ENCODE measurements around the gene FAT1.

FAT1 gene

DNA sequence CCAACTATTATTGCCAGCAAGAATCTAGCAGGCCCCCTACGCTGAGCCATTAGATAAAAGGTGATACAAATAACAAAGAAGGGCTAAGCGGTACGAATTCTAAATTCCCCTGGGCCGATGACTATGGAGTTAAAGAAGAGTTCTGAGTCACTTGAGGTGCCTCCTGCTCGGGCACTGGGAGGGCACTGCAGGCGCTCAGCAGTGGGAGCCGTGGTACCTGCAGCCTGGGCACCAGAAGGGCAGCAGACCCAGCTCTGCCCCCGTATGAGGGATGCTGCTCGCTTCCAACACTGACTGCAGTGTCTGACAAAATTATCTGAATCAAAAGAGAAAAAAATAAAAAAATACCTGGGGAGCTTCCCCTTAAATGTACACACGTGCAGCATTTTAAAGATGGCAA, 124.2 kb downstream of the FAT1 start:
- no peak for DNase-seq

- DNase-seq: no peak
Observed at GRCh38 chr4:186598686-186599085, 125.0 kb downstream of the FAT1 start.

DNA sequence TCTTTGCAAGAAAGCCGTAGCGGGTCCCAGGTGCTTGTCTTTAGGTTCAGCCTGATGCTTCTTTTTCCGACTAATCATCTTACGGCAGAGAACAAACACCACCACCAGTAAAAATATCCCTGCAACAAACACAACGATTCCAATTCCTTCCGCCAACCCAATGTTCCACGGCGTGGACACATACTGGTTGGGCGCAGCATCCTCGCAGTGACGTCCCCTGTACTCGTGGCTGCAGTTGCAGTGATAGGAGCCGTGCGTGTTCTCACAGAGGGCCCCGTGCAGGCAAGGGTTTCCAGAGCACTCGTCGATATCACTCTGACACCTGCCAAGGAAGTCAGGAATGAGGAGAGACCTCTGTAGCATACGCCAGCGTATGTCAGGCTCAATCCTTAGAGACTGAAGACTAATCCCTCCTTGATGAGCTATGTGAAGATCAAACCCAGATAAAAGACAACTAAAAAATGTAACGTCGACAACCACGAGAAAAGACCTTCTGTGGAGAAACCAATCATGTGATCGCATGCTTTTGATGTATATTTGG, 126.7 kb downstream of the FAT1 start:
- DNase-seq: no peak

GRCh38 chr4:186596346-186596745, 127.3 kb downstream of the FAT1 start:
- no peak for DNase-seq

DNA sequence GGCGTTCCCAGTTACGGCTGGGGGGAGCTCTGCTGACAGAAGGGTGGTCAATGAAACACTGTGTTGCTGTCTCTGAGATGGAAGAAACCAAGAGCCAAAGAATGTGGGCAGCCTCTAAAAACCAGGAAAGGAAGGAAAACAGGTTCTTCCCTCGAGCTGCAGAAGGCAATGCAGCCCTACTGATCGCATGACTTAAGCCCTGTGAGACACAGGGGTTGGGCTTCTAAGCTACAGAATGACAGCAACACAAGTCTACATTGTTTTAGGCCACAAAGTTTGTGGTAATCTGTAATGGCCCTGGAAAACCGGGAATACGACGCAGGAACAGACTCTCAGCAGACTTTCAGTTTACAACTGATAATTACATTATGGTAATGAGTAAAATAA, 130.1 kb downstream of the FAT1 start:
- DNase-seq: no peak

DNA sequence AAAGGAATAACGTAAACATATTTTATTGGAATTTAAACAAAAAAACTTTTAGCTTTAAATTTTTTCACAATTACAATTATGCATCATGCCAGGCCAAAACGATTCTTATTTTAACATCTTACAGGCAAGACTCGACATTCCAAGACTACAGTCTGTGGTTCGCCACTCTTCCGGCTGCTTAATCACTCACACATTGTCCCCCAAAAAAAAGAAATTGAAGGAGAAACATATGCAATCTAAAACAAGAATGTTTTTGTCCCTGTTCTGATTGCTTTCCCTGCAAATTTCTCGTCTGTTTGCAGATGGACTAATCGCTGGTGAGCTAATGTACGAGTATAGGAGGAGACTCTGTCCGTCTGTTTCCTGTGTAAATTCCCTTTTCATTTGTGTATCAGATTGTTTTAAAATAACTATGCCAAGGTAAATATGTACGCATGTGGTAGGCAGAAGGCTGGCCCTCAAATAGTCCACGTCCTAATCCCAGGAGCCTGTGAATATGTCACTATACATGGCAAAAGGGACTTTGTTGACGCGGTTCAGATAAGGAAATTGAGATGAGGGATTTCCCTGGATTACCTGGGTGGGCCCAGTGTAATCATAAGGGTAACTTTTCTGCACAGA, 130.6 kb downstream of the FAT1 start:
- no peak for DNase-seq

DNA sequence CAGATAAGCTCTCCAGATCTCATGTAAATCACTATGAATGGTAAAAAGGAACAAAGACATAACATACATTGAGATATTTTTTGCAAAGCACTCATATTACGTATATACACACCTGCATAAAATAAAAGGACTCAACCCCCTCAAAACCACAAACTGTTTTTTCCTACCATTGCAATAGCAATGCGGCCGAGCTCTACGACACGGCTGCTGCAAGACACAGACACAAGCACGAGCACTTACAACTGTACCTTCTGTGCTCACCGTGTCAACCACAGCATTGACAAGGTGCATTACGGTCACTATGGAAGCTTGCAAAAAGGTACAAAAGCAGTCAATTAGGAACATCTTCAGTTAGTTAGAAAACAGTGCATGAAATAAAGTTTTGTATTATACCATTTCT, 131.2 kb downstream of the FAT1 start:
- no peak for DNase-seq

DNA sequence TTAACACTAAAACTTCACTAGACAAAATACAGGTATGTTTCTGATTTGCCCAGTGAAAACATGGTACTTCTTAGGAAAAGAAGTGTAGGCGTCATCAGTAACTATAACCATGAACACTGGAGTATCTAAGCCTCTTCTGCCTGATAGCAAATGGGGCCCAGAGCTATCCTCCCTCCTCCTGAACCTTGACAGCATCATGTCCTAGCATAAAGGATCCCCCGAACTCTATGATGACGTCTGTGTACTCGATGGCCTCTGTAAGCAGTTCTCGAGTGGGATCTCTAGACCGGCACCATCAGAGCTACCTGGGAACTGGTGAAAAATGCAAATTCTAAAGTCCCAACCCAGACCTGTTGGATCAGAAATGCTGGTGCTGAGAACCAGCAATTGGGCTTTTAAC, 132.0 kb downstream of the FAT1 start:
- DNase-seq: no peak

DNA sequence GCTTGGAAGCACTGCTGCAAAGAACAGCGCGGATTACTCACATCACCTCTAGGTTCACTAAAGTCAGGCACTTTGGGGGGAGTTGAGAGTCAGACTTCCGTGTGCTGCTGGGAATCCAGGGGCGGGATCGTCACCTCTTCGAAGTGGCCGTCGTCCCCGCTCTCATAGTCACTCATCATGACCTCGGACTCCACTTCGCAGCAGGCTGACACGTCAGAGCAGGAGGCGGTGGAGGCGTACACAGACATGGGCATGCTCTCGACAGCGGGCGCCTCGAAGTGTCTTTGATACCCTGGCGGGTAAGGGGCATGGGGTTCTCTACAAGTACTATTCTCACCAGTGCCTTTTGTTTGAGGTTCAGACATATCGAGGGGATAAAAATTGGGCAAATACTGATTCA, 135.2 kb downstream of the FAT1 start:
- no peak for DNase-seq

- peak; percentile 19 for DNase-seq
Observed at GRCh38 chr4:186587416-186588018, 136.1 kb downstream of the FAT1 start.

DNA sequence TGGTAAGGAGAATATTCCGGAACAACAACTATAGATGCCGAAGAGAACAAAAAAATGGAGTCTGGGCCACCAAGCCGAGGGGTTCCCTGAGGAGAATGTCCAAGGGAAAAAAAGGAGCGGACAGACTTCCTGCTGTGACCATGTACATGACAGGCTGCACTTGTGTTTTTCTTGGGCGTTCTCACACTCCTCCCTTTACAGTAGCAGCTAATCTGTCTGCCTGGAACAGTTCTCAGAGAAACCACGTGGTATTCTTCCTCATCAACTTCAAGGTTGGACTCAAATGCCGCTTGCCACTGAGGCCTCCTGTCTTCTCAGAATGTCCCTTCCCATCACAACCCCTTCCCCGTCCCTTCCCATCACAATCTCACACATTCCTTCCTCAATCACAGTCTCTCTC, 137.5 kb downstream of the FAT1 start:
- no peak for DNase-seq

- DNase-seq: no peak
Observed at GRCh38 chr4:186584912-186585311, 138.7 kb downstream of the FAT1 start.

DNA sequence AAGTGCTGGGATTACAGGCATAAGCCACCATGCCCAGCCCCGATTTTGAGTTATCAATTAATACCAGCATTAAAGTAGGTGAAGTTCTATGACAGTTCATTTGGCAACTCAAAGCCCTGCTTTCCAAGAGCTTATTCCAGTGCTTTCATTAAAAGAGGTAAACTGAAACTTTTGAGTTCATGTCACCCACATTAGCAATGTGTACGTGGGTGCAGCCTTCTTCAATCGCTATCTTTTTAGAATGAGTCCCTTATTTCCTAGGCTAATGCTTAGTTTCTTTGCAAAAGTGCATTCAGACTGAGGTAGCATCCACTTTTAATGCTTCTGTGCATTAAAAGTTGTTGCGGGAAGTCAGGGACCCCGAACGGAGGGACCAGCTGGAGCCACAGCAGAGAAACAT, 142.2 kb downstream of the FAT1 start:
- DNase-seq: no peak

- no peak for DNase-seq
Observed at GRCh38 chr4:186580669-186581068, 143.0 kb downstream of the FAT1 start.

- DNase-seq: no peak
Observed at GRCh38 chr4:186570193-186570996, 153.3 kb downstream of the FAT1 start.

GRCh38 chr4:186569533-186570192, 154.0 kb downstream of the FAT1 start:
- DNase-seq: no peak

GRCh38 chr4:186566068-186566467, 157.6 kb downstream of the FAT1 start:
- DNase-seq: no peak

GRCh38 chr4:186563761-186564160, 159.9 kb downstream of the FAT1 start:
- no peak for DNase-seq

DNA sequence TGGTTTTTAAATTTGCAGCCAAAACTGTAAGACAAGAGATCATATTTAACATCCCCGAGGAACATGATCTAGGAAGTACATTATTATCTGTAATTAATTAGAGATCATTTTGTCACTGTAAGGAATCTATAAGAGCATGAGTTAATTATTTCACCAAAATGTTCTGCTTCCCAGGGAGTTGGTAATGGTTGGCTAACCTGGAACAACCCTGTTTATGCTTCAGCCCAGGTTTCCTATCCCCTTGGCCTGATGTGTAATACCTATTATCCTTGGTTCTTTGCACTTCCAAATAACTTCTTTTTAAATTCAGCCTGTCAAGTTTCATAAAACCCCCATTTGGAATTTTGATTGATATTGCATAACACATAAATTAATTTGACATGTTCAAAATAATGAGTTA, 161.9 kb downstream of the FAT1 start:
- no peak for DNase-seq

GRCh38 chr4:186560647-186561046, 163.0 kb downstream of the FAT1 start:
- no peak for DNase-seq

DNA sequence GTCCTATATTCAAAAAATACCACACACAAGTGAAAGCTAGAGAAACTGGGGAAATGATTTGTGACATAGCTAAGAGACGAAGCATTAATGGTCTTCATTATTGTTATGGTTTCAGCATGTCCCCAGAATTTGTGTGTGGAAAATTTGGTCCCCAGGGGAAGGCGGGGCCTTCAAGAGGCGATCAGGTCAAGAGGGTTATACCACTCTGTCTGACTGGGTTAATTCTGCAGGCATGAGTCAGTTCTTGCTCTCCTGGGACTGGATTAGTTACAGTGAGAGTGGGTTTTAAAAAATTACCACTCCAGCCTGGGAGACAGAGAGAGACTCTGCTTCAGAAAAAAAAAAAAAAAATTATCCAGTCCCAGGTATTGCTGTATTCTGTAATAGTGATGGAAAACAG, 166.2 kb downstream of the FAT1 start:
- DNase-seq: no peak

GRCh38 chr4:186557061-186557460, 166.6 kb downstream of the FAT1 start:
- DNase-seq: no peak

Data from activated CD4-positive, alpha-beta T cell treated with anti-CD3 and anti-CD28 coated beads for 1 hour (primary cell).